ENCODE results near the gene ZNHIT2. TPM values are rescaled to one million over a fixed set of nuclear protein-coding genes. Genes with fewer than 3 reads are reported as not detected.
A peak's percentile ranks its signal among the peaks of the same experiment; 100 is the strongest.

ZNHIT2 gene
- total and polyA plus RNA-seq, 2 experiments from 2014 or later = 13.2 to 15.5 TPM

GRCh38 chr11:65084598-65085375 is 32.7 kb downstream of the ZNHIT2 start:
- Histone ChIP-seq H3K9ac (peak overlapping the region; percentile 94), H3K9me3 (ENCODE audit: low read depth) (no peaks in the 10 kb centered on the region), H2AFZ (peak overlapping the region; percentile 93; the same call in 1 of the 2 replicates), H3K4me2 (ENCODE audit: unreplicated experiment) (peak overlapping the region; percentile 93), H3K4me3 (peak overlapping the region; percentile 93), H3F3A (ENCODE audit: insufficient read depth) (no peaks in the 10 kb centered on the region), H3K27ac (peak overlapping the region; percentile 89), H3K79me2 (ENCODE audit: insufficient read depth) (peaks cover 54% of the 10 kb centered on the region), H3K4me1 (ENCODE audit: insufficient read depth) (0 out of 2 replicates have a peak, but pooled peaks cover 5% of the 10 kb centered on the region), H4K20me1 (ENCODE audit: insufficient read depth) (no peaks in the 10 kb centered on the region), H3K27me3 (replicated peaks; ENCODE audit: insufficient read depth) (no peaks in the 10 kb centered on the region), H3K36me3 (ENCODE audit: low read depth) (peaks cover 9% of the 10 kb centered on the region; the same call in 1 of the 2 replicates), H3K9me2 (ENCODE audit: insufficient read depth) (no peaks in the 10 kb centered on the region)
- no peak for TF ChIP-seq EZH2 (IDR thresholded peaks at IDR 0.05; ENCODE audit: insufficient read depth, poor library complexity, severe bottlenecking)
- no peak for TF ChIP-seq EZH2phosphoT487 (IDR thresholded peaks at IDR 0.05; ENCODE audit: insufficient read depth, low read depth)
- in situ Hi-C loops (cut with MboI) = no loop called here
- WGBS, 2 experiments (ENCODE audit: low coverage in 1 of 2, low lambda C conversion rate in 2 of 2, missing lambda C conversion rate in 2 of 2) = 30 to 32% methylated on average over 23 of the region's 23 CpGs
- peak; percentile 50 for DNase-seq

GRCh38 chr11:65083834-65084597 is 33.5 kb downstream of the ZNHIT2 start, which contains the start of the genes CDCA5 and ZFPL1:
CDCA5 (minus strand) TSS chr11:65084040; CDS start chr11:65083978, 62 bp downstream.
ZFPL1 (plus strand) TSS chr11:65084222; CDS start chr11:65084699, 477 bp downstream.
- Histone ChIP-seq H3K9ac (peak within 1 kb of the TSS; percentile 94), H3K36me3 (ENCODE audit: low read depth) (peaks cover 9% of the 10 kb centered on the region; the same call in 1 of the 2 replicates), H3K27ac (peak within 1 kb of the TSS; percentile 89), H3K4me2 (ENCODE audit: unreplicated experiment) (peak within 1 kb of the TSS; percentile 93), H3F3A (ENCODE audit: insufficient read depth) (no peaks in the 10 kb centered on the region), H3K4me1 (ENCODE audit: insufficient read depth) (0 out of 2 replicates have a peak, but pooled peaks cover 5% of the 10 kb centered on the region), H2AFZ (peak within 1 kb of the TSS; percentile 93), H3K9me2 (ENCODE audit: insufficient read depth) (no peaks in the 10 kb centered on the region), H3K4me3 (peak within 1 kb of the TSS; percentile 93), H4K20me1 (ENCODE audit: insufficient read depth) (no peaks in the 10 kb centered on the region), H3K9me3 (ENCODE audit: low read depth) (no peaks in the 10 kb centered on the region), H3K79me2 (ENCODE audit: insufficient read depth) (peaks cover 58% of the 10 kb centered on the region), H3K27me3 (replicated peaks; ENCODE audit: insufficient read depth) (no peaks in the 10 kb centered on the region)
- WGBS, 2 experiments (ENCODE audit: low coverage in 1 of 2, low lambda C conversion rate in 2 of 2, missing lambda C conversion rate in 2 of 2) = 1 to 3% methylated on average over 77 to 79 of the region's 79 CpGs
- TF ChIP-seq EZH2phosphoT487 (IDR thresholded peaks at IDR 0.05; ENCODE audit: insufficient read depth, low read depth) (no peak), EZH2 (IDR thresholded peaks at IDR 0.05; ENCODE audit: insufficient read depth, poor library complexity, severe bottlenecking) (no peak)
- peak; percentile 99 for DNase-seq
- in situ Hi-C loops (cut with MboI) = no loop called here

DNA sequence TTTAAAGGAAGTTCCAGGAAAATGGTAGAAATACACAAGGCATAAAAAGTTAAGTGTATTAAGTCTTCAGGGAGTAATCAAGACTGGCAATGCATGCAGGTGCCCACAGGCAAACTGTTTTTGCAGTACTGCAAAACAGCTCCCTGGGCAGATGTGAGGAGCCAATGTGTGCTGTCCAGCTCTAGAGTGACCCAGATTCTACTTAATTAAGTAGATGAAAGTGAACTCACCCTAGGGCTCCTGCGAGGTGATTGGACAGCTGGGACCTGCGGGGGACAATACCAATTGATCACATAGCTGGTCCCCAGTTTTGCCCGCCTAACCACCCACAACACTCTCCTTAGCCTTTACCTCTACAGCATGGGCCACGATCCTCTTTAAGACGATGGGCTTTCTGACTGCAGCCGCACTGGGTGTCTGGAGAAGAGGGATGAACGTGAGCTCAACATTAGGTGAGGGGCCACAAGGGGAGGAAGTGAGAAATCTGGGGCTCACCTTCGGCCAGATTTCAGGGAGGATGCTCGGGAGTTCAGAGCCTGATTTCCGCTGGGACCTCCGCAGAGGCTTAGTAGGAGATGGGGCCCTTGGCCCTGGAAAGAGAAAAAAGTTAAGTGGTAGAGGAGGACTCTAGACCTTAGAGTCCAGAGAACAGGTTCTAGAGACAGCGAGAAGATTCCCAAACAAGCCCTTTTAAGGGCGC is 34.2 kb downstream of the ZNHIT2 start:
- Histone ChIP-seq H3K27me3 (replicated peaks; ENCODE audit: insufficient read depth) (no peaks in the 10 kb centered on the region), H3K27ac (peak overlapping the region; percentile 89), H3K4me2 (ENCODE audit: unreplicated experiment) (peak overlapping the region; percentile 79), H3K4me3 (peak overlapping the region; percentile 93), H3K36me3 (ENCODE audit: low read depth) (peaks cover 9% of the 10 kb centered on the region; the same call in 1 of the 2 replicates), H3K9ac (peak overlapping the region; percentile 94), H4K20me1 (ENCODE audit: insufficient read depth) (no peaks in the 10 kb centered on the region), H3K9me2 (ENCODE audit: insufficient read depth) (no peaks in the 10 kb centered on the region), H3K4me1 (ENCODE audit: insufficient read depth) (0 out of 2 replicates have a peak, but pooled peaks cover 5% of the 10 kb centered on the region), H3K9me3 (ENCODE audit: low read depth) (no peaks in the 10 kb centered on the region), H3K79me2 (ENCODE audit: insufficient read depth) (peaks cover 65% of the 10 kb centered on the region), H3F3A (ENCODE audit: insufficient read depth) (no peaks in the 10 kb centered on the region), H2AFZ (peak overlapping the region; percentile 93)
- WGBS, 2 experiments (ENCODE audit: low coverage in 1 of 2, low lambda C conversion rate in 2 of 2, missing lambda C conversion rate in 2 of 2) = 5 to 6% methylated on average over 13 of the region's 13 CpGs
- DNase-seq = peak; percentile 30
- in situ Hi-C loops (cut with MboI) = no loop called here
- TF ChIP-seq EZH2 (IDR thresholded peaks at IDR 0.05; ENCODE audit: insufficient read depth, poor library complexity, severe bottlenecking) (no peak), EZH2phosphoT487 (IDR thresholded peaks at IDR 0.05; ENCODE audit: insufficient read depth, low read depth) (no peak)

All from GM23248 (cell line).